Psoas muscle (tissue), 8 donors: ENCODE measurements around the gene MEIS1. TPM values are rescaled to one million over a fixed set of nuclear protein-coding genes. Genes with fewer than 3 reads are reported as not detected.

Experiments used
- ATAC-seq, 4 donors: fragments of 200-7000 bp; cut with Tn5 transposase; one replicate each; pipeline ENCODE4 v1.9.1; 2020; ENCODE audit warnings: moderate library complexity in 3 of 4, mild to moderate bottlenecking in 2 of 4
- DNase-seq, 2 donors: peaks; one replicate each; pipeline ENCODE4 v3.0.0-alpha.2; 2020
- H3K27ac ChIP-seq: fragments of 200-600 bp; one replicate; pipeline ENCODE4 v1.8.0; 2022
- H3K27me3 ChIP-seq, 3 donors: fragments of 200-600 bp in 1 of 3; one replicate each; pipeline versions ENCODE4 v1.6.1 to v1.8.0; 2013 to 2022; ENCODE audit warnings: low read length in 2 of 3, mild to moderate bottlenecking in 2 of 3, moderate library complexity in 1 of 3; ENCODE audit not compliant: insufficient read depth in 3 of 3
- H3K36me3 ChIP-seq, 2 donors: fragments of 200-600 bp in 1 of 2; one replicate each; pipeline versions ENCODE4 v1.6.1 to v1.8.0; 2013 to 2022; ENCODE audit warnings: low read depth in 1 of 2, mild to moderate bottlenecking in 1 of 2, moderate library complexity in 1 of 2; ENCODE audit not compliant: insufficient read depth in 1 of 2
- H3K4me1 ChIP-seq: fragments of 200-600 bp; one replicate; pipeline ENCODE4 v1.8.0; 2022
- H3K4me3 ChIP-seq: fragments of 200-600 bp; one replicate; pipeline ENCODE4 v1.8.0; 2022; ENCODE audit warnings: mild to moderate bottlenecking
- H3K9me3 ChIP-seq: fragments of 200-600 bp; one replicate; pipeline ENCODE4 v1.8.0; 2022
- WGBS, 3 donors: extraction: QIAGEN DNeasy Blood & Tissue Kit; methylation state at CpG; one replicate each; pipeline versions ENCODE4 v1.1.6 to v1.1.7; 2013; 5-methylcytosine and 5-hydroxymethylcytosine counted together
- intact Hi-C, 2 donors: fragments of 100-400 bp; cut with DNase I; formaldehyde crosslinking; loops; one replicate each; pipeline versions ENCODE4 v1.11.0 to v1.14.2; 2022
- polyA plus RNA-seq, 3 donors: library from polyadenylated mRNA; stranded (reverse); fragments of 200-250 nt; gene quantifications; one replicate each; pipeline ENCODE4 v1.2.3, GENCODE V29; 2013
- total RNA-seq, 4 donors: library from RNA; stranded (reverse); fragmentation: NEBNext Ultra II Directional in 2 of 4; extraction: Animal tissue kit (Norgen Biotek cat#: 25700) in 2 of 4; gene quantifications; one replicate each; pipeline versions ENCODE4 v1.2.1 to v1.2.4, GENCODE V29; 2021 to 2023
- TF ChIP-seq, protein P1 (sequence below): fragments of 200-600 bp; IDR thresholded peaks from one replicate; pipeline ENCODE4 v1.8.0; 2022; ENCODE audit warnings: antibody characterized with exemption
- donor health status: healthy with polysubstance abuse.
- donor health status: DM: no; HTN: no; CAD: no; lungs with moderate emphysema.
- donor health status: Bipolar disorder and iron deficiency.
- donor health status: healthy.
- donor health status: DM: yes; HTN: yes; CAD: no.
- donor health status: DM: no; HTN: no; CAD: no.
- donor health status: DM: no; HTN: no; CAD: no.
- donor health status: DM: yes; HTN: yes; CAD: no.

MEIS1 gene
- total and polyA plus RNA-seq, 7 donors = 0.77 to 6.8 (median 2.1) TPM

DNA sequence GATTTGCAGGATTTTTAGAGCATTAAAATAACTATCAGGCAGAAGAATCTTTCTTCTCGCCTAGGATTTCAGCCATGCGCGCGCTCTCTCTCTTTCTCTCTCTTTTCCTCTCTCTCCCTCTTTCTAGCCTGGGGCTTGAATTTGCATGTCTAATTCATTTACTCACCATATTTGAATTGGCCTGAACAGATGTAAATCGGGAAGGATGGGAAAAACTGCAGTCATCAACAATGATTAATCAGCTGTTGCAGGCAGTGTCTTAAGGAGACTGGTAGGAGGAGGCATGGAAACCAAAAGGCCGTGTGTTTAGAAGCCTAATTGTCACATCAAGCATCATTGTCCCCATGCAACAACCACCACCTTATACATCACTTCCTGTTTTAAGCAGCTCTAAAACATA is 137.0 kb downstream of the MEIS1 start:
- Histone ChIP-seq H3K4me1 (peaks cover 15% of the 10 kb centered on the region), H3K9me3 (no peaks in the 10 kb centered on the region), H3K27ac (no peak overlapping the region), H3K36me3 (peaks cover 2 to 19% of the 10 kb centered on the region in 2 donors), H3K27me3 (peaks cover 0 to 31% (median 12%) of the 10 kb centered on the region in 3 donors), H3K4me3 (no peak overlapping the region)
- DNase-seq (no peak), ATAC-seq (no peak)
- WGBS, 3 donors = 83 to 88% (median 87%) methylated on average over 6 of the region's 6 CpGs
- TF ChIP-seq, protein P1, sequence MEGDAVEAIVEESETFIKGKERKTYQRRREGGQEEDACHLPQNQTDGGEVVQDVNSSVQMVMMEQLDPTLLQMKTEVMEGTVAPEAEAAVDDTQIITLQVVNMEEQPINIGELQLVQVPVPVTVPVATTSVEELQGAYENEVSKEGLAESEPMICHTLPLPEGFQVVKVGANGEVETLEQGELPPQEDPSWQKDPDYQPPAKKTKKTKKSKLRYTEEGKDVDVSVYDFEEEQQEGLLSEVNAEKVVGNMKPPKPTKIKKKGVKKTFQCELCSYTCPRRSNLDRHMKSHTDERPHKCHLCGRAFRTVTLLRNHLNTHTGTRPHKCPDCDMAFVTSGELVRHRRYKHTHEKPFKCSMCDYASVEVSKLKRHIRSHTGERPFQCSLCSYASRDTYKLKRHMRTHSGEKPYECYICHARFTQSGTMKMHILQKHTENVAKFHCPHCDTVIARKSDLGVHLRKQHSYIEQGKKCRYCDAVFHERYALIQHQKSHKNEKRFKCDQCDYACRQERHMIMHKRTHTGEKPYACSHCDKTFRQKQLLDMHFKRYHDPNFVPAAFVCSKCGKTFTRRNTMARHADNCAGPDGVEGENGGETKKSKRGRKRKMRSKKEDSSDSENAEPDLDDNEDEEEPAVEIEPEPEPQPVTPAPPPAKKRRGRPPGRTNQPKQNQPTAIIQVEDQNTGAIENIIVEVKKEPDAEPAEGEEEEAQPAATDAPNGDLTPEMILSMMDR = no peak
- intact Hi-C loops = loop anchor here in 1 of 2 donors (10.0 kb wide), 2 partner anchors 1083 to 1273 kb away; no protein-coding TSS in a partner anchor

GRCh38 chr2:66572391-66572790 is 137.5 kb downstream of the MEIS1 start:
- DNase-seq = no peak
- TF ChIP-seq, protein P1 = no peak
- no peak overlapping the region for H3K4me3 ChIP-seq
- H3K27ac ChIP-seq = no peak overlapping the region
- peaks cover 2 to 16% of the 10 kb centered on the region in 2 donors for H3K36me3 ChIP-seq
- H3K4me1 ChIP-seq = peaks cover 15% of the 10 kb centered on the region
- intact Hi-C loops = loop anchor here in 1 of 2 donors (10.0 kb wide), 2 partner anchors 1082 to 1272 kb away; no protein-coding TSS in a partner anchor
- H3K27me3 ChIP-seq = peaks cover 0 to 35% (median 15%) of the 10 kb centered on the region in 3 donors
- 90 to 95% (median 91%) methylated on average over 3 of the region's 3 CpGs for WGBS, 3 donors
- ATAC-seq = no peak
- H3K9me3 ChIP-seq = no peaks in the 10 kb centered on the region

GRCh38 chr2:66573416-66573815 is 138.5 kb downstream of the MEIS1 start:
- no peaks in the 10 kb centered on the region for H3K9me3 ChIP-seq
- no peak overlapping the region for H3K27ac ChIP-seq
- TF ChIP-seq, protein P1 = no peak
- ATAC-seq (no peak), DNase-seq (no peak)
- H3K4me1 ChIP-seq = peaks cover 15% of the 10 kb centered on the region
- H3K36me3 ChIP-seq = peaks cover 2 to 6% of the 10 kb centered on the region in 2 donors
- WGBS, 3 donors = 90 to 92% (median 91%) methylated on average over 7 of the region's 7 CpGs
- peaks cover 0 to 46% (median 24%) of the 10 kb centered on the region in 3 donors for H3K27me3 ChIP-seq
- H3K4me3 ChIP-seq = no peak overlapping the region
- intact Hi-C loops = loop anchor here in 1 of 2 donors (10.0 kb wide), 2 partner anchors 1081 to 1271 kb away; no protein-coding TSS in a partner anchor

GRCh38 chr2:66573821-66574233 is 138.9 kb downstream of the MEIS1 start:
- peaks cover 2% of the 10 kb centered on the region in 2 donors for H3K36me3 ChIP-seq
- DNase-seq (no peak), ATAC-seq (no peak)
- intact Hi-C loops = loop anchor here in 1 of 2 donors (10.0 kb wide), 2 partner anchors 1081 to 1271 kb away; no protein-coding TSS in a partner anchor
- H3K27me3 ChIP-seq = peaks cover 0 to 50% (median 28%) of the 10 kb centered on the region in 3 donors
- WGBS, 3 donors = 67 to 84% (median 73%) methylated on average over 8 of the region's 8 CpGs
- no peak overlapping the region for H3K4me3 ChIP-seq
- peaks cover 15% of the 10 kb centered on the region for H3K4me1 ChIP-seq
- no peaks in the 10 kb centered on the region for H3K9me3 ChIP-seq
- H3K27ac ChIP-seq = no peak overlapping the region
- TF ChIP-seq, protein P1 = no peak
